HFFc6 (cell line): ENCODE measurements around the gene TTBK2. TPM values are rescaled to one million over a fixed set of nuclear protein-coding genes. Genes with fewer than 3 reads are reported as not detected.
A peak's percentile ranks its signal among the peaks of the same experiment; 100 is the strongest.

Experiments used
- DNase-seq: peaks from one replicate; pipeline ENCODE4 v3.0.0-alpha.2; 2018
- H3K27ac Mint-ChIP-seq: 2 replicates; pipeline ENCODE4 v1.8.0; 2020; ENCODE audit warnings: mild to moderate bottlenecking, mixed read lengths
- H3K27me3 Mint-ChIP-seq: 2 replicates; pipeline ENCODE4 v1.8.0; 2021; ENCODE audit warnings: mild to moderate bottlenecking, moderate library complexity, mixed read lengths; ENCODE audit not compliant: insufficient read depth
- H3K36me3 Mint-ChIP-seq: 2 replicates; pipeline ENCODE4 v1.8.0; 2021; ENCODE audit warnings: low read depth, mixed read lengths
- H3K4me1 Mint-ChIP-seq: 2 replicates; pipeline ENCODE4 v1.8.0; 2020; ENCODE audit warnings: low read depth, mixed read lengths
- H3K4me3 Mint-ChIP-seq: 2 replicates; pipeline ENCODE4 v1.8.0; 2020; ENCODE audit warnings: mild to moderate bottlenecking, moderate library complexity, mixed read lengths
- H3K9me3 Mint-ChIP-seq: 2 replicates; pipeline ENCODE4 v1.8.0; 2020; ENCODE audit warnings: mild to moderate bottlenecking, mixed read lengths
- total RNA-seq, 6 experiments: library from RNA; stranded (reverse); fragmentation: NEBNext Ultra II Directional; extraction: Animal tissue kit (Norgen Biotek cat#: 25700); gene quantifications; 2 replicates in 1 of 6; 3 replicates in 5 of 6; pipeline ENCODE4 v1.2.3, GENCODE V29; 2021
- TF ChIP-seq, protein P1 (sequence below): fragments of 200-600 bp; sonication (generic); IDR thresholded peaks from 2 replicates; pipeline ENCODE4 v1.5.0; 2021; ENCODE audit warnings: antibody characterized with exemption, mild to moderate bottlenecking

TTBK2 gene
- total RNA-seq, 6 experiments from 2014 or later, result 9.4 to 12.6 (median 10.2) TPM

DNA sequence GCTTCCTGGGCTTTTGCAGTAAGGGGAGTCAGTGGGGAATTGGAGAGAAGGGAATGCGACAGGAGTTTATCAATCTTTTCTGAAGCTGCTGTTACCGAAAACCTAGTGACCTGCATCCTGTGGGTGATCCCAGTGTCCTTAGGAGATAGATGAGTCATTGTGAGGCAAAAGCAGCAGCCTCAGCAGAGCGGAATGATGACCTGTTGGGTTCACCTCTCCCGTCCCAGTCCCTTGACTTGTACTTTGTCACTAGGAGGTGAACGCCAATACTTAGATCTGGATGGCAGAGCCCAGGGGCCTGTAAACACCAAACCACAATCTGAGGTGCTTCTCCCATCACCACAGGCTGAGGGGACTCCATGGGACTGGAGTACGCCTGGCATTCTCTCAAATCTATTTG, 201.5 kb downstream of the TTBK2 start:
- Mint-ChIP-seq H3K27me3 (peaks cover 4% of the 10 kb centered on the region; the same call in 1 of the 2 replicates), H3K36me3 (0 out of 2 replicates have a peak, but pooled peaks cover 6% of the 10 kb centered on the region), H3K9me3 (no peaks in the 10 kb centered on the region), H3K4me1 (peaks cover 15% of the 10 kb centered on the region), H3K4me3 (no peak overlapping the region; the same call in 1 of the 2 replicates), H3K27ac (no peak overlapping the region; the same call in 1 of the 2 replicates)
- no peak for DNase-seq
- TF ChIP-seq, protein P1, sequence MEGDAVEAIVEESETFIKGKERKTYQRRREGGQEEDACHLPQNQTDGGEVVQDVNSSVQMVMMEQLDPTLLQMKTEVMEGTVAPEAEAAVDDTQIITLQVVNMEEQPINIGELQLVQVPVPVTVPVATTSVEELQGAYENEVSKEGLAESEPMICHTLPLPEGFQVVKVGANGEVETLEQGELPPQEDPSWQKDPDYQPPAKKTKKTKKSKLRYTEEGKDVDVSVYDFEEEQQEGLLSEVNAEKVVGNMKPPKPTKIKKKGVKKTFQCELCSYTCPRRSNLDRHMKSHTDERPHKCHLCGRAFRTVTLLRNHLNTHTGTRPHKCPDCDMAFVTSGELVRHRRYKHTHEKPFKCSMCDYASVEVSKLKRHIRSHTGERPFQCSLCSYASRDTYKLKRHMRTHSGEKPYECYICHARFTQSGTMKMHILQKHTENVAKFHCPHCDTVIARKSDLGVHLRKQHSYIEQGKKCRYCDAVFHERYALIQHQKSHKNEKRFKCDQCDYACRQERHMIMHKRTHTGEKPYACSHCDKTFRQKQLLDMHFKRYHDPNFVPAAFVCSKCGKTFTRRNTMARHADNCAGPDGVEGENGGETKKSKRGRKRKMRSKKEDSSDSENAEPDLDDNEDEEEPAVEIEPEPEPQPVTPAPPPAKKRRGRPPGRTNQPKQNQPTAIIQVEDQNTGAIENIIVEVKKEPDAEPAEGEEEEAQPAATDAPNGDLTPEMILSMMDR, result no peak

DNA sequence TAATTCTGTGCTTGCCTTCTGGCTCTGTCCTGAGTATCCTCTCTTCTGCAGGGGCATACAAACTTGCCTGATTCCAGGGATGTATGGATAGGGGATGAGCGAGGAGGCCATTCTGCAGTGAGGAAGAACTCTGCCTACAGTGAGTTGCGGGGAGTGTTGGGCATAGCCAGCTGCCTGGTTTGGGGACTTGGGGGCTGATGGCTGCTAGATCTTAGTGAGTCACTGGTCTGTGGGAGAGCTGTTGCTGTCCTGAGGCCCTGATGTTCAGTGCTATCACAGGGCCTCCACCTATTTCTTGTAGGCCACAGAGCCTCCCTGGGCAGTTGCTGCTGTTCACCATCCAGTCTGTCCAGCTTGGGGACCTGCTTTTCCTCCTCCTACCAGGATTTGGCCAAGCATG, 204.0 kb downstream of the TTBK2 start:
- Mint-ChIP-seq H3K4me1 (peaks cover 15% of the 10 kb centered on the region), H3K27ac (peak overlapping the region; percentile 44), H3K36me3 (0 out of 2 replicates have a peak, but pooled peaks cover 6% of the 10 kb centered on the region), H3K9me3 (no peaks in the 10 kb centered on the region), H3K4me3 (no peak overlapping the region), H3K27me3 (peaks cover 4% of the 10 kb centered on the region; the same call in 1 of the 2 replicates)
- TF ChIP-seq, protein P1, result no peak
- DNase-seq, result no peak

DNA sequence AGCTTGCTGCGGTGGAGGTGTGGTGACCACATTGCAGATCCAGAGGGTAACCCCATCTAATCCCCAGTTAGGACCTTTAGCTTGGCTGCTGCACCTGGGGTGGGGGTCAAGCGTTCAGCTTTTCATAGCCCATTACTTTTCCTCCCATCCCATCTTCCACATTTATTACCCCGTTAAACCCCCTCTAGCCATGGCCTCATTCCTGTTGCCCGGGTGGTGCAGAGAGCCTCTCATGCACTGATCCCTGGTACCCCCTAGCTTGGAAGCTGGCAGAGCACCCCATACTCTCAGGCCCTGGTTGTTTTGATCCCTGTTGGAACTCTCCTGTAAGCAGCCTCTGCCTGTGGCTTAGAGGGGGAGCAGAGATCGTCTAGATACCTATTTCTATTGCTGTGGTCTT, 204.5 kb downstream of the TTBK2 start:
- 0 out of 2 replicates have a peak, but pooled peaks cover 6% of the 10 kb centered on the region for H3K36me3 Mint-ChIP-seq
- no peak for DNase-seq
- peaks cover 4% of the 10 kb centered on the region; the same call in 1 of the 2 replicates for H3K27me3 Mint-ChIP-seq

DNA sequence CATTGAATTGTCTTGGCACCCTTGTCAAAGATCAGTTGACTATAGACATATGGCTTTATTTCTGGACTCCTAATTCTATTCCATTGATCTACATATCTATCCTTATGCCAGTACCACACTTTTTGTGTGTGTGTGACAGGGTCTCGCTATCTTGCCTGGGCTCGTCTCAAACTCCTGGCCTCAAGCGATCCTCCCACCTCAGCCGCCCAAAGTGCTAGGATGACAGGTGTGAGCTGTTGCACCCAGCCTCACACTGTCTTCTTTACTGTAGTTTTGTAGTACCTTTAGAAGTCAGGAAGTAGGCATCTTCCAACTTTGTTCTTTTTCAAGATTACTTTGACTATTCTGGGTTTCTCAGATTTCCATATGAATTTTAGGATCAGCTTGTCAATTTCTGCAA, 208.0 kb downstream of the TTBK2 start:
- Mint-ChIP-seq H3K9me3 (no peaks in the 10 kb centered on the region), H3K27me3 (no peaks in the 10 kb centered on the region)

More for the DNA sequence above, 204.5 kb downstream of the TTBK2 start:
- H3K9me3 Mint-ChIP-seq, result no peaks in the 10 kb centered on the region
- peaks cover 15% of the 10 kb centered on the region for H3K4me1 Mint-ChIP-seq
- H3K27ac Mint-ChIP-seq, result peak overlapping the region; percentile 44; the same call in 1 of the 2 replicates
- H3K4me3 Mint-ChIP-seq, result no peak overlapping the region
- TF ChIP-seq, protein P1, result no peak

DNA sequence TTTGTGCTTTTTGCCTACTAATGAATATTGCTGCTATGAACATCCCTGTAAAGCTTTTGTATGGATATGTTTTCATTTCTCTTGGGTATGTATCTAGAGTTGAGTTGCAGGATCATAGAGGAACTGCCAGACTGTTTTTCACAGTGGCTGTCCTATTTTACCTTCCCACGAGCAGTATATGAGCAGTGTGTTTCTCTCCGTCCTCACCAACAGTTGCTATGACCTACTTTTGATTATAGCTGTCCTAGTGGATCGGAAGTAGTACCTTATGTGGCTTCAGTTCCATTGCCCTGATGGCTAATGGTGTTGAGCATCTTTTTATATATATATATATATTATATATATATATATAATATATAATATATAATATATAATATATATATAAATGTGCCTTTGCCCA, 208.8 kb downstream of the TTBK2 start:
- peaks cover 13% of the 10 kb centered on the region for H3K4me1 Mint-ChIP-seq
- no peaks in the 10 kb centered on the region for H3K36me3 Mint-ChIP-seq
- no peaks in the 10 kb centered on the region for H3K9me3 Mint-ChIP-seq

More for the DNA sequence above, 208.0 kb downstream of the TTBK2 start:
- Mint-ChIP-seq H3K4me3 (no peak overlapping the region), H3K36me3 (no peaks in the 10 kb centered on the region), H3K27ac (no peak overlapping the region), H3K4me1 (peaks cover 9% of the 10 kb centered on the region)
- no peak for DNase-seq
- TF ChIP-seq, protein P1, result no peak

More for the DNA sequence above, 208.8 kb downstream of the TTBK2 start:
- Mint-ChIP-seq H3K4me3 (no peak overlapping the region), H3K27me3 (no peaks in the 10 kb centered on the region), H3K27ac (no peak overlapping the region)
- no peak for DNase-seq
- TF ChIP-seq, protein P1, result no peak
